Stimulated activated naive CD4-positive, alpha-beta T cell treated with Interleukin-2 at 50 U/mL for 16 hours (primary cell): ENCODE results near the gene KLF9.

Experiments used
- DNase-seq: peaks from one replicate; lab custom pipeline; 2025; lab: John Stamatoyannopoulos, UW

Gene KLF9

DNA sequence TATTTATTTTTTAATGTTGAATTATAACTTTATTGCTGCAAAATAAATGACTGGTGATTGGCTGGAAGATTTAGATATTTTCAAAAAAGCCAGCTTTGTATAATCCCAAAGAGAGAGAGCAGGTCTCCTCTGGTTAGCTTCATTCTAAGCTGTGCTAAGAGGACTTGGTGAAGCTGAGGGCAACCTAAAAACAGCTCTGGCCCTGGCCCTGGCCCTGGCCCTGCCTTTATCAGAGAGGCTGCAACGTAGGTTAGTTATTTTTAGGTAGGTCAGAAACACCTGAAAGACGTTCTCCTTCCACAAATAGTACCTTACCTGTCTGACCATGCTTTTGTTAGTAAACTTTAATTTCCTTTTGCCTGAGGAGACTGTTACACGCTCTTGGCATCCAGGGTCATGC, 58.7 kb downstream of the KLF9 start:
- DNase-seq: no peak

DNA sequence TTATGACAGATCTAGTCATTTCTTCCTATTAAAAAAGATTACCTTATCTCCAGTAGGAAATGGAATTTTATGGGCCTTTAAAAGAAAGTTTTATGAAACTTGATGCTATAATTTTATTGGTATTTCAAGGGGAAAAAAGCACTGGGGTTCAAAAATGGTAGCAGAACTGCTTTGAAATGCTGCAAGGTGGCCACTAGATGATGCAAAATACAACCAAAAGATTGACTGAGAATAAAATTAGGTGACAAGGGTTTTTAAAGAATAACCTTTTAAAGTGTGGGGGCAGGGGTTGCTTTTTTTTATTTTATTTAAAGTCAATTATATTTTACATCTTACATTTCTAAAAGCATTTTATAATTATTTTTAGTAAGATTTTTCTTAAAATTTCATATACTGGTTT, 61.7 kb downstream of the KLF9 start:
- no peak for DNase-seq

DNA sequence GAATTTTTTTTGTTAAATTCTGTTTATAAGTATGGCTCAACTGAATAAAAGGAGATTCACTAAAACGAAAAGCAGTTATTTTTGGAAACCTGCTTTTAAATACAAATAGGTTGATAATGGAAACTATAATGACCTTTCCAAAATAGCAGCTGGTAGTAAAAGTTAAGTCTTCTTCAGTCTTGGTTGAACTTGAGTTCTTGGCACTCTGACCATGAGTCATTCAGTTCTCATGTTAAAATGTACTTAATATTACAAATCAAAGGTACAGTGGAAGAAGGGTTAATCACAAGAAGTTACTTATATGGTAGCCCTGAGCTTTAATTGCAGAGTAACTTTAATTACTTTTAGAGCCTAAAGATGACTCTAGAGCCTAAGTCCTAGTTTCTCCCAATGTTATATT, 62.1 kb downstream of the KLF9 start:
- DNase-seq: no peak

DNA sequence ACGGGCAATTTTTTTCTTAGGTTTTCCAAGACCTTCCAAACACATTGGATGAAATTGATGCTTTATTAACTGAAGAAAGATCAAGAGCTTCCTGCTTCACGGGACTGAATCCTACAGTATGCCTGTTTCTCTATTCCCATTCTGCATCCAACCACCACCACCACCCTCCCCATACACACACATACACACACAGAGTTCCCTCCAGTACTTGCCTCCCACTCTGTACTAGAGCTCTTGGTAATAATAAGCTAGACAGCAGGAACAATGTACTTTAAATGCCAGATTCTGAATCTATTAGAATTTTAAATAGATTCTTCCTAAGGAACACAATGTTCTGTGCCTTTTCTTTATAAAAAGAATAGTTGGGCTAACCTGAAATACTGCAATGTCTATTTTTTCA, 67.4 kb downstream of the KLF9 start:
- DNase-seq: no peak

DNA sequence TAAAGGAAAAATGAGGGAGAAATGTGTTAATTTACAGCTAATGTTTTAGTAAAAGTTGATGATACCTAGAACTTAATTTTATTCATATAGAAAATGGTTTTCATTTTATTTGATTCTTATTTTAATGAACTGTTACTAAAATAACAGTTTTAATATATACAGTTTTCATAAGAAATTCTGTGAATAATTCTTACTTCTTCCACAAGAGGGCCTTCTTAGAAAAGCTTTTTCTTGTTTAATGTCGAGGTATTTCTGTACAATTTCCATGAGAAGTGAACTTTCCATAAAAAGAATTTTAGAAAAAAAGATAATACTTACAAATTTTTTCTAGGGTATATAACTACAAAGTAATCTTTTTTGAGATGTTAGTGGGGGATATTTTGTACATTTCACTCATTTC, 73.9 kb downstream of the KLF9 start:
- no peak for DNase-seq
